Adrenal gland (tissue), 12 donors: Measurements from ENCODE around the gene KIAA0586. TPM values are rescaled to one million over a fixed set of nuclear protein-coding genes. Genes with fewer than 3 reads are reported as not detected.
A peak's percentile ranks its signal among the peaks of the same experiment; 100 is the strongest.

Experiments
- DNase-seq, 7 donors: peaks; one replicate each; pipeline ENCODE4 v3.0.0-alpha.2; 2019 to 2020
- H3K27ac ChIP-seq, 5 donors: fragments of 200-600 bp; sonication (generic) in 4 of 5; 1 replicate in 3 of 5; 2 replicates in 2 of 5; pipeline versions ENCODE4 v1.5.1 to v1.8.0; 2016 to 2020; ENCODE audit warnings: mild to moderate bottlenecking in 1 of 5
- H3K27me3 ChIP-seq: fragments of 200-600 bp; 2 replicates; pipeline ENCODE4 v1.8.0; 2021
- H3K36me3 ChIP-seq, 2 donors: fragments of 200-600 bp; replicated peaks in 1 of 2; 1 replicate in 1 of 2; 2 replicates in 1 of 2; pipeline versions ENCODE4 v1.5.1 to v1.8.0; 2018 to 2022
- H3K4me1 ChIP-seq, 2 donors: fragments of 200-600 bp; replicated peaks in 1 of 2; 1 replicate in 1 of 2; 2 replicates in 1 of 2; pipeline versions ENCODE4 v1.5.1 to v1.8.0; 2018 to 2021
- H3K4me3 ChIP-seq, 4 donors: fragments of 200-600 bp; sonication (generic) in 3 of 4; one replicate each; pipeline ENCODE4 v1.5.1; 2016 to 2018
- H3K9me3 ChIP-seq, 3 donors: fragments of 200-600 bp; sonication (generic) in 1 of 3; replicated peaks in 1 of 3; 1 replicate in 2 of 3; 2 replicates in 1 of 3; pipeline versions ENCODE4 v1.5.1 to v1.8.0; 2016 to 2021
- POLR2A ChIP-seq, 2 donors: fragments of 450-650 bp; IDR thresholded peaks; one replicate each; pipeline ENCODE4 v1.6.1; 2017; ENCODE audit warnings: antibody characterized with exemption in 2 of 2, mild to moderate bottlenecking in 2 of 2, moderate library complexity in 1 of 2
- WGBS, 4 donors: extraction: QIAGEN DNeasy Blood & Tissue Kit in 2 of 4; methylation state at CpG; one replicate each; pipeline versions ENCODE4 v1.1.5 to v1.1.7; 2013 to 2017; 5-methylcytosine and 5-hydroxymethylcytosine counted together
- intact Hi-C, 2 donors: fragments of 100-400 bp; cut with DNase I; formaldehyde crosslinking; loops; one replicate each; pipeline versions ENCODE4 v1.14.1 to v1.15.0; 2022 to 2023
- polyA plus RNA-seq, 3 donors: library from polyadenylated mRNA; stranded (reverse); fragments of 200-250 nt in 2 of 3; fragments of 350-450 nt in 1 of 3; fragmentation: Illumina TruSeq in 1 of 3; extraction: RNeasy Lipid Tissue Mini Kit (QIAGEN cat#74804) in 1 of 3; gene quantifications; one replicate each; pipeline ENCODE4 v1.2.3, GENCODE V29; 2013 to 2014
- total RNA-seq, 9 donors: library from RNA; depleted of rRNA in 4 of 9; stranded (reverse); fragments of >200 nt in 4 of 9; fragments of 120-200 nt in 1 of 9; fragmentation: NEBNext Ultra II Directional in 1 of 9; extraction: Animal tissue kit (Norgen Biotek cat#: 25700) in 1 of 9; gene quantifications; one replicate each; pipeline versions ENCODE4 v1.1.0 to v1.2.4, GENCODE V29; 2013 to 2023
- TF ChIP-seq, protein P1 (sequence below), 6 experiments: fragments of 450-650 bp in 4 of 6; fragments of 200-600 bp in 2 of 6; sonication (generic) in 1 of 6; IDR thresholded peaks; 1 replicate in 5 of 6; 2 replicates in 1 of 6; pipeline versions ENCODE4 v1.5.1 to v1.8.0; 2016 to 2021; ENCODE audit warnings: antibody characterized with exemption in 6 of 6, mild to moderate bottlenecking in 2 of 6, moderate library complexity in 1 of 6
- donor health status: healthy with polysubstance abuse.
- donor health status: Bipolar disorder and iron deficiency.
- donor health status: DM: yes; HTN: yes; CAD: no.
- donor health status: DM: no; HTN: no; CAD: no.
- donor health status: DM: no; HTN: no; CAD: no.
- donor health status: DM: yes; HTN: yes; CAD: no.

KIAA0586 gene
- total and polyA plus RNA-seq, 12 donors = 9.1 to 28.7 (median 15.9) TPM

DNA sequence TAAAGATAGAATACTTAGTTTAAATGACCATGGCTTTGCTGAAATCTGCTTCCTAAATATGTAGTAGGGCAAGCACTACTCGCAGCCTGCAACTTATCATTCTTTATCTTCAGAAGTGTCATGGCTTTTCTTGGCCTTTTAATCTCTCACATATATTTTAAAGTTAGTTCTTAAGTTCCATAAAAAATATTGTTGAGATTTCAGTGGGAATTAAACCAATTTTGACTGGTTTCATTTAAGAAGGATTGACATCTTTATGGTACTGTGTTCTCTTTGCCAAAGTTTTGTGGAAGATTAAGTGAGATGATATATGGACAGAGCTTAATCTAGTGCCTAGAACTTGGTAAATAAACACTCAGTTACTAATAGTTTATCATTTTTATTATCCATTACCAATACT is 56.7 kb downstream of the KIAA0586 start:
- no peak for DNase-seq
- Histone ChIP-seq H3K27ac (no peak overlapping the region), H3K27me3 (no peaks in the 10 kb centered on the region), H3K36me3 (peaks cover 0 to 13% of the 10 kb centered on the region in 2 donors), H3K4me3 (no peak overlapping the region), H3K4me1 (no peaks in the 10 kb centered on the region), H3K9me3 (no peaks in the 10 kb centered on the region)
- WGBS, 4 donors = 26 to 49% (median 31%) methylated on average over 1 of the region's 1 CpG
- intact Hi-C loops = no loop called here
- no peak for TF ChIP-seq POLR2A (IDR thresholded peaks at IDR 0.05)
- TF ChIP-seq, protein P1, sequence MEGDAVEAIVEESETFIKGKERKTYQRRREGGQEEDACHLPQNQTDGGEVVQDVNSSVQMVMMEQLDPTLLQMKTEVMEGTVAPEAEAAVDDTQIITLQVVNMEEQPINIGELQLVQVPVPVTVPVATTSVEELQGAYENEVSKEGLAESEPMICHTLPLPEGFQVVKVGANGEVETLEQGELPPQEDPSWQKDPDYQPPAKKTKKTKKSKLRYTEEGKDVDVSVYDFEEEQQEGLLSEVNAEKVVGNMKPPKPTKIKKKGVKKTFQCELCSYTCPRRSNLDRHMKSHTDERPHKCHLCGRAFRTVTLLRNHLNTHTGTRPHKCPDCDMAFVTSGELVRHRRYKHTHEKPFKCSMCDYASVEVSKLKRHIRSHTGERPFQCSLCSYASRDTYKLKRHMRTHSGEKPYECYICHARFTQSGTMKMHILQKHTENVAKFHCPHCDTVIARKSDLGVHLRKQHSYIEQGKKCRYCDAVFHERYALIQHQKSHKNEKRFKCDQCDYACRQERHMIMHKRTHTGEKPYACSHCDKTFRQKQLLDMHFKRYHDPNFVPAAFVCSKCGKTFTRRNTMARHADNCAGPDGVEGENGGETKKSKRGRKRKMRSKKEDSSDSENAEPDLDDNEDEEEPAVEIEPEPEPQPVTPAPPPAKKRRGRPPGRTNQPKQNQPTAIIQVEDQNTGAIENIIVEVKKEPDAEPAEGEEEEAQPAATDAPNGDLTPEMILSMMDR (IDR thresholded peaks at IDR 0.05) = no peak

- Histone ChIP-seq H3K9me3 (no peaks in the 10 kb centered on the region), H3K36me3 (peaks cover 0 to 20% of the 10 kb centered on the region in 2 donors), H3K27ac (no peak overlapping the region), H3K4me3 (no peak overlapping the region), H3K4me1 (no peaks in the 10 kb centered on the region), H3K27me3 (no peaks in the 10 kb centered on the region)
- DNase-seq = peak in 5 of 7 donors; percentile 11 to 30 (median 26)
- WGBS, 4 donors = 14 to 50% (median 37%) methylated on average over 1 of the region's 1 CpG
- no peak for TF ChIP-seq POLR2A (IDR thresholded peaks at IDR 0.05)
- TF ChIP-seq, protein P1 (IDR thresholded peaks at IDR 0.05) = no peak
- intact Hi-C loops = no loop called here
Observed at GRCh38 chr14:58488550-58488949, 61.0 kb downstream of the KIAA0586 start.

GRCh38 chr14:58491593-58491992 is 64.1 kb downstream of the KIAA0586 start:
- 92 to 100% (median 97%) methylated on average over 1 of the region's 1 CpG for whole genome bisulfite sequencing, 4 donors
- peaks cover 0 to 20% of the 10 kb centered on the region in 2 donors for H3K36me3 ChIP-seq
- no peaks in the 10 kb centered on the region for H3K9me3 ChIP-seq
- H3K4me1 ChIP-seq = no peaks in the 10 kb centered on the region
- no peak for DNase-seq
- no peak overlapping the region for H3K27ac ChIP-seq
- H3K27me3 ChIP-seq = no peaks in the 10 kb centered on the region
- H3K4me3 ChIP-seq = no peak overlapping the region
- intact Hi-C loops = no loop called here
- TF ChIP-seq, protein P1 (IDR thresholded peaks at IDR 0.05) = no peak
- TF ChIP-seq POLR2A (IDR thresholded peaks at IDR 0.05) = no peak

DNA sequence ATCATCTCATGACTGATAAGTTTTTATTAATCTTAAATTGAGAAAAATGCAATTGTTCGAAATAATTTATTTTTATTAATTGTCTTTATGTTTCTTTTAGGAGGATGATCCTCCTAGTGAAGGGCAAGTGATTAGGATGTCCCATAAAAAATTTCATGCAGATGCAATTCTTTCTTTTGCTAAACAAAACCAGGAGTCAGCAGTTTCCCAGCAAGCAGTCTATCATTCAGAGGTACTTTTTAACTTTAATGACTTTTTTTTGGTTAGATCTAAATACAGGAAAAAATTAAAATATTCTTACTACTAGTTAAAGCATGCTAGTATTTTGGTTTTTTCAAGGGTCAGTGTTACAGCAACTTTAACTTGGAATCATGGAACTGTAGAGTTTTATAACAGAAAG is 64.5 kb downstream of the KIAA0586 start:
- H3K4me3 ChIP-seq = no peak overlapping the region
- H3K9me3 ChIP-seq = no peaks in the 10 kb centered on the region
- H3K27ac ChIP-seq = no peak overlapping the region
- H3K4me1 ChIP-seq = no peaks in the 10 kb centered on the region
- WGBS, 4 donors = 95 to 97% (median 96%) methylated on average over 1 of the region's 1 CpG
- TF ChIP-seq, protein P1 (IDR thresholded peaks at IDR 0.05) = no peak
- TF ChIP-seq POLR2A (IDR thresholded peaks at IDR 0.05) = no peak
- H3K36me3 ChIP-seq = peaks cover 0 to 20% of the 10 kb centered on the region in 2 donors
- intact Hi-C loops = no loop called here
- H3K27me3 ChIP-seq = no peaks in the 10 kb centered on the region
- DNase-seq = no peak
